Measurements from ENCODE around the gene ST6GAL1.
"Not testable (repeated sequence)": the region's sequence is repeated elsewhere in the genome, so short reads cannot be mapped to it uniquely, and the experiment has no call there.

Gene ST6GAL1, protein sequence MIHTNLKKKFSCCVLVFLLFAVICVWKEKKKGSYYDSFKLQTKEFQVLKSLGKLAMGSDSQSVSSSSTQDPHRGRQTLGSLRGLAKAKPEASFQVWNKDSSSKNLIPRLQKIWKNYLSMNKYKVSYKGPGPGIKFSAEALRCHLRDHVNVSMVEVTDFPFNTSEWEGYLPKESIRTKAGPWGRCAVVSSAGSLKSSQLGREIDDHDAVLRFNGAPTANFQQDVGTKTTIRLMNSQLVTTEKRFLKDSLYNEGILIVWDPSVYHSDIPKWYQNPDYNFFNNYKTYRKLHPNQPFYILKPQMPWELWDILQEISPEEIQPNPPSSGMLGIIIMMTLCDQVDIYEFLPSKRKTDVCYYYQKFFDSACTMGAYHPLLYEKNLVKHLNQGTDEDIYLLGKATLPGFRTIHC

DNA sequence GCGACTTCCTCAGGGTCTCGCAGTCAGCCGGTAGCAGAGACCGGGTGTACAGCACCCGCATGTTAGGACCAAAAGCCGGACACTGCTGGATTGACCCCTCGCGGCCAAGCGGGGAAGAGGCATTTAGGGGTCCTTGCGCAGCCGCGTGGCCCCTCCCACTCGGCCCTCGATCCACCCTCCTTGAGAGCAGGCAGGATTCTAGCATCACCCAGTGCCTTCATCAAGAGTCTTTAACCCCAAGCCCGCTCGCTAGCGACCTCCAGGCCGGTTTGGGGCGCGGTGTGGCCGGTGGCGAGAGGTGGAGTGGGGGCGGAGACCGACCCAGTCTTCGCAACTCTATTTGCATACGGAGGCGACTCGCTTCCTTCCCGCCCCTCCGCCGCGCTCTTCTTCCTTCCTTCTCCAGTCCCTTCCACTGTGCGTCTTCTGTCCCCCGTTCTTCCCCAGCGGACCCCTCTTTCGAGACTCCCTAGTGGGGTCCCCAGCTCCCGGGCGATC, at the start of gene ST6GAL1:
TSS of gene ST6GAL1 (plus strand) at position 384 of the 498 bp plus-strand sequence. CDS start 112,178 bp downstream, outside the sequence.
- Histone ChIP-seq H3K9me3 (ENCODE audit: control insufficient read depth in 1 of 2, low read length in 2 of 2) (no peaks in the 10 kb centered on the region), H3K4me1 (ENCODE audit: control insufficient read depth in 1 of 2, insufficient read depth in 2 of 2, low read length in 2 of 2) (peaks cover 5 to 30% of the 10 kb centered on the region in 2 donors), H3K27me3 (ENCODE audit: low read depth, low read length) (no peaks in the 10 kb centered on the region), H3K27ac (ENCODE audit: low read length) (peak within 1 kb of the TSS; percentile 62), H3K36me3 (ENCODE audit: control insufficient read depth in 1 of 2, insufficient read depth in 2 of 2, low read length in 2 of 2) (no peaks in the 10 kb centered on the region), H3K4me3 (ENCODE audit: low read depth in 1 of 2, low read length in 2 of 2) (peak within 1 kb of the TSS; percentile 73 to 96)

DNA sequence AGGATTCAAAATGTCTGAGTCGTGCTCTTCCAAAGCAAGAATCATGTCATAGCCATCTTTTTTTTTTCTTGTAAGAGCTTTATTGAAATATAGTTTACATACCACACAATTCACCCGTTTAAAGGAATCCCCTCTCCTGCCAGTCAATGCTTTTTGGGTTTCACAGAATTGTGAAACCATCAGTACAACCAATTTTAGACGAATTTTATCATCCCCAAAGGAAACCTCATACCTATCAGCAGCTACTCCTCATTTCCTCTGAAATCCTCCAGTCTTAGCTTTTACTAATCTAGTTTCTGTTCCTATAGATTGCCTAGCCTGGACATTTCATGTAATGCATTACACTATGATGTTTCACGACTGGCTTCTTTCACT, 48.2 kb upstream of the ST6GAL1 start:
- Histone ChIP-seq H3K27me3 (ENCODE audit: low read depth, low read length) (no peaks in the 10 kb centered on the region), H3K4me1 (ENCODE audit: control insufficient read depth in 1 of 2, insufficient read depth in 2 of 2, low read length in 2 of 2) (no peaks in the 10 kb centered on the region), H3K36me3 (ENCODE audit: control insufficient read depth in 1 of 2, insufficient read depth in 2 of 2, low read length in 2 of 2) (no peaks in the 10 kb centered on the region), H3K9me3 (ENCODE audit: control insufficient read depth in 1 of 2, low read length in 2 of 2) (no peaks in the 10 kb centered on the region), H3K4me3 (ENCODE audit: low read depth in 1 of 2, low read length in 2 of 2) (no peak overlapping the region), H3K27ac (ENCODE audit: low read length) (no peak overlapping the region)

DNA sequence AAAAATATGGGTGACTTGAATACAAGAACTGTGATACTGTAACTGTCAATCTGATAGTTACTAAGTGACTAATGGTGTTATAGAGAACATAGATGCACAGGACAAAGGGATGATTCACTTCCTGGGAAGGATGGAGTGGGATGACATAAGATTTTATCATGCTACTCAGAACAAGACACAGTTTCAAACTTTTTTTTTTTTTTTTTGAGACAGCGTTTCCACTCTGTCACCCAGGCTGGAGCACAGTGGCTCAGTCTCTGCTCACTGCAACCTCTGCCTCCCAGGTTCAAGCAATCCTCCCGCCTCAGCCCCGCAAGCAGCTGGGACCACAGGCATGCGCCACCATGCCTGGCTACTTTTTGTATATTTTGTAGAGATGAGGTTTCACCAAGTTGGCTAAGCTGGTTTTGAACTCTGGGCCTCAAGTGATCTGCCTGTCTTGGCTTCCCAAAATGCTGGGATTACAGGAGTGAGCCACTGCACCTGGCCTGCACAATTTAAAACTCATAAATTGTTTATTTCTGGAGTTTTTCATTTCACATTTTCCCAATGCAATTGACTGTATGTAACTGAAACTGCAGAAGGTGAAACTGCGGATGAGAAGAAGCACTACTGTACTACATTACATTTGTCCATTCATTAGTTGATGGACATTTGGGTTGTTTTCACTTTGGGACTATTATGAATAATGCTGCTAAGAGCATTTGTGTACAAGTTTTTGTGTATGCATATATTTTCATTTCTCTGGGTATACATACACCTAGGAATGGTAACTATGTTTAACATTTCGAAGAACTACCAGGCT, 47.2 kb upstream of the ST6GAL1 start:
- no peaks in the 10 kb centered on the region for H3K36me3 ChIP-seq (ENCODE audit: control insufficient read depth in 1 of 2, insufficient read depth in 2 of 2, low read length in 2 of 2)
- no peak overlapping the region for H3K4me3 ChIP-seq (ENCODE audit: low read depth in 1 of 2, low read length in 2 of 2)
- H3K27ac ChIP-seq (ENCODE audit: low read length) = no peak overlapping the region
- no peaks in the 10 kb centered on the region for H3K4me1 ChIP-seq (ENCODE audit: control insufficient read depth in 1 of 2, insufficient read depth in 2 of 2, low read length in 2 of 2)
- no peaks in the 10 kb centered on the region for H3K9me3 ChIP-seq (ENCODE audit: control insufficient read depth in 1 of 2, low read length in 2 of 2)
- H3K27me3 ChIP-seq (ENCODE audit: low read depth, low read length) = no peaks in the 10 kb centered on the region

DNA sequence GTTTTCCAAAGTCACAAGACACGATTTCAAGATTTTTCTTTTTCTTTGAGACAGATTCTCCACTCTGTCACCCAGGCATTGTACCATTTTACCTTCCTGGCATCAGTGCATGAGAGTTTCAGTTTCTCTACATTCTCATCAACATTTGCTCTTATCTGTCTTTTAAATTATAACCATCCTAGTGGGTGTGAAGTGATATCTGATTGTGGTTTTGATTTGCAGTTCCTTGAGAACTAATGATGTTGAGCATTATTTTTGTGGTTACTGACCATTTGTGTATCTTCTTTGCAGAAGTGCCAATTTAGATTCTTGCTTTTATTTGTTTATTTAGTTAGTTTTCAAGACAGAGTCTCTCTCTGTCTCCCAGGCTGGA, 46.7 kb upstream of the ST6GAL1 start:
- no peaks in the 10 kb centered on the region for H3K4me1 ChIP-seq (ENCODE audit: control insufficient read depth in 1 of 2, insufficient read depth in 2 of 2, low read length in 2 of 2)
- no peaks in the 10 kb centered on the region for H3K9me3 ChIP-seq (ENCODE audit: control insufficient read depth in 1 of 2, low read length in 2 of 2)
- no peaks in the 10 kb centered on the region for H3K36me3 ChIP-seq (ENCODE audit: control insufficient read depth in 1 of 2, insufficient read depth in 2 of 2, low read length in 2 of 2)
- no peaks in the 10 kb centered on the region for H3K27me3 ChIP-seq (ENCODE audit: low read depth, low read length)
- H3K4me3 ChIP-seq (ENCODE audit: low read depth in 1 of 2, low read length in 2 of 2) = no peak overlapping the region
- H3K27ac ChIP-seq (ENCODE audit: low read length) = no peak overlapping the region

GRCh38 chr3:186884868-186885267, 45.5 kb upstream of the ST6GAL1 start:
- H3K4me1 ChIP-seq (ENCODE audit: control insufficient read depth in 1 of 2, insufficient read depth in 2 of 2, low read length in 2 of 2); H3K9me3 ChIP-seq (ENCODE audit: control insufficient read depth in 1 of 2, low read length in 2 of 2); H3K27me3 ChIP-seq (ENCODE audit: low read depth, low read length): not testable (repeated sequence)

DNA sequence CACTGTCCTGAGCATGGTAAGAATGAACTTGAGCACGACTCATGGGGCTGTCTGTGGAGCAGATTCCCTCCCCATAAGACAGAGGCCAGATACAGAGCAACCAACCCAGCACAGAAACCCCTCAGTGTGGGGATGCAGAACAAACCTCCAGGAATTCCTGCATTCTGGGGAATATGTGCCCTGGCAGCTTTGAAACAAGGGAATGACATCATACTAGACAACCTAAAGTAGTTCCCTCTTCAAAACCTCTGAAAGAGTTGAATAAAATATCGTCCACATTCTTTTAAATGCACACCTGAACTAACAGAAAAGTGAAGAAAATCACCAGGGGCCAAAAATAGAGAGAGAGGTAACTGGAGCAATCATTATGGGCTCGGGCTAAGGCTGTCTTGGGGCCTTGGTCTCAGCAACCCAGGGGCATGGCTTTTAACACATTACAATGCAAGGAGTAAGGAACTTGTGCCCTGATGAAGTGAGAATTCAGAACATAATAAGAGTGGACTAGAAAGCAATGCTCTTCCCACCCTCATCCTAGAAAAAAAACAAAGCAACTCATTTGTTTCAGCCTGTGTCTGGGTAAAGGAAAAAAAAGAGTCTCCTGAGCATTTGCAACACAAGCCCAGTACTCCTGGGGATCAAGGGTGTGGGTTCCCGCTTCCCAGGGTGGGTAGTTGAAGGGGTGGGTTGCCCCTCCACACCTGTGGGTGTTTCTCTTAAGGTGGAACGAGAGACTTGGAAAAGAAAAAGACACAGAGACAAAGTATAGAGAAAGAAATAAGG, 43.9 kb upstream of the ST6GAL1 start:
- Histone ChIP-seq H3K4me1 (ENCODE audit: control insufficient read depth in 1 of 2, insufficient read depth in 2 of 2, low read length in 2 of 2) (no peaks in the 10 kb centered on the region), H3K27ac (ENCODE audit: low read length) (no peak overlapping the region), H3K9me3 (ENCODE audit: control insufficient read depth in 1 of 2, low read length in 2 of 2) (no peaks in the 10 kb centered on the region)

More at GRCh38 chr3:186884868-186885267, 45.5 kb upstream of the ST6GAL1 start:
- H3K27ac ChIP-seq (ENCODE audit: low read length); H3K4me3 ChIP-seq (ENCODE audit: low read depth in 1 of 2, low read length in 2 of 2); H3K36me3 ChIP-seq (ENCODE audit: control insufficient read depth in 1 of 2, insufficient read depth in 2 of 2, low read length in 2 of 2): not testable (repeated sequence)

DNA sequence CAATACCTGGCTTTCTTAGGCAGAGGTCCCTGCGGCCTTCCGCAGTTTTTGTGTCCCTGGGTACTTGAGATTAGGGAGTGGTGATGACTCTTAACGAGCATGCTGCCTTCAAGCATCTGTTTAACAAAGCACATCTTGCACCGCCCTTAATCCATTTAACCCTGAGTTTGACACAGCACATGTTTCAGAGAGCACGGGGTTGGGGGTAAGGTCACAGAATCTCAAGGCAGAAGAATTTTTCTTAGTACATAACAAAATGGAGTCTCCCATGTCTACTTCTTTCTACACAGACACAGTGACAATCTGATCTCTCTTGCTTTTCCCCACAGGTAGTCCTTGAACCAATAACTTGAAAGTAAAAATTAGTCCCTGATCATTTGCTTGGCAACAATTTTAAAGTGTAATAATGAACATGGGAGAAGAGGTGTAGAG, 42.8 kb upstream of the ST6GAL1 start:
- H3K27ac ChIP-seq (ENCODE audit: low read length); H3K4me1 ChIP-seq (ENCODE audit: control insufficient read depth in 1 of 2, insufficient read depth in 2 of 2, low read length in 2 of 2); H3K9me3 ChIP-seq (ENCODE audit: control insufficient read depth in 1 of 2, low read length in 2 of 2); H3K4me3 ChIP-seq (ENCODE audit: low read depth in 1 of 2, low read length in 2 of 2); H3K36me3 ChIP-seq (ENCODE audit: control insufficient read depth in 1 of 2, insufficient read depth in 2 of 2, low read length in 2 of 2); H3K27me3 ChIP-seq (ENCODE audit: low read depth, low read length): not testable (repeated sequence)

More for the DNA sequence above, 43.9 kb upstream of the ST6GAL1 start:
- Histone ChIP-seq H3K36me3 (ENCODE audit: control insufficient read depth in 1 of 2, insufficient read depth in 2 of 2, low read length in 2 of 2) (no peaks in the 10 kb centered on the region), H3K27me3 (ENCODE audit: low read depth, low read length) (no peaks in the 10 kb centered on the region), H3K4me3 (ENCODE audit: low read depth in 1 of 2, low read length in 2 of 2) (no peak overlapping the region)

DNA sequence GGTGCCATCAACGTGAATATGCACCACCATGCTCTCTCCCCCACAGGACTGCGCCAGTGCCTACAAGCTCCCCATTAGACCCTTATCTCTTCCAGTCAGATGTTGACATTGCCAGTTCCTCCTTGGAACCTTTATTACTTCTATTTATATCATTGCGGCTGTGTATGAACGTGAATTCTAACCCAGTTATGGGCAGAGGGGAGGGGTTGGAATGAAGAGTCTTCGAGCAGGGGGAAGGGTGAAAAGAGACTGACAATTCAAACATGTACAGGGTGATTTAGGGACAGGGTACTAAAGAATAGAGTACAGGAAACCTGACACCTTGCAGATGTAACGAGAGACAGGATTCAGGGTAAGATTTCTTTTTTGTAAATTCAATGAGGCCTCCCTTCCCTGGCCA, 41.8 kb upstream of the ST6GAL1 start:
- no peaks in the 10 kb centered on the region for H3K27me3 ChIP-seq (ENCODE audit: low read depth, low read length)
- H3K27ac ChIP-seq (ENCODE audit: low read length) = no peak overlapping the region
- no peaks in the 10 kb centered on the region for H3K9me3 ChIP-seq (ENCODE audit: control insufficient read depth in 1 of 2, low read length in 2 of 2)
- H3K4me3 ChIP-seq (ENCODE audit: low read depth in 1 of 2, low read length in 2 of 2) = no peak overlapping the region
- no peaks in the 10 kb centered on the region for H3K4me1 ChIP-seq (ENCODE audit: control insufficient read depth in 1 of 2, insufficient read depth in 2 of 2, low read length in 2 of 2)
- no peaks in the 10 kb centered on the region for H3K36me3 ChIP-seq (ENCODE audit: control insufficient read depth in 1 of 2, insufficient read depth in 2 of 2, low read length in 2 of 2)

DNA sequence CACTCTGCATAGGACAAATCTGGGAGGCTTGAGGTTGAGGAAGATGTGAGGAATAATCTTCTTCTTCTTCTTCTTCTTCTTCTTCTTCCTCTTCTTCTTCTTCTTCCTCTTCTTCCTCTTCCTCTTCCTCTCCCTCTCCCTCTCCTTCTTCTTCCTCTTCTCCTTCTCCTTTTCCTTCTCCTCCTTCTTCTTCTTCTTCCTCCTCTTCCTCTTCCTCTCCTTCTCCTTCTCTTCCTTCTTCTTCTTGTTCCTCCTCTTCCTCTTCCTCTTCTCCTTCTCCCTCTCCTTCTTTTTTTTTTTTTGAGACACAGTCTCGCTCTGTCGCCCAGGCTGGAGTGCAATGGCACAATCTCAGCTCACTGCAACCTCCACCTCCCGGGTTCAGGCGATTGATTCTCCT, 40.6 kb upstream of the ST6GAL1 start:
- not testable (repeated sequence) for H3K4me3 ChIP-seq (ENCODE audit: low read depth in 1 of 2, low read length in 2 of 2); H3K4me1 ChIP-seq (ENCODE audit: control insufficient read depth in 1 of 2, insufficient read depth in 2 of 2, low read length in 2 of 2); H3K9me3 ChIP-seq (ENCODE audit: control insufficient read depth in 1 of 2, low read length in 2 of 2); H3K27ac ChIP-seq (ENCODE audit: low read length); H3K27me3 ChIP-seq (ENCODE audit: low read depth, low read length); H3K36me3 ChIP-seq (ENCODE audit: control insufficient read depth in 1 of 2, insufficient read depth in 2 of 2, low read length in 2 of 2)

DNA sequence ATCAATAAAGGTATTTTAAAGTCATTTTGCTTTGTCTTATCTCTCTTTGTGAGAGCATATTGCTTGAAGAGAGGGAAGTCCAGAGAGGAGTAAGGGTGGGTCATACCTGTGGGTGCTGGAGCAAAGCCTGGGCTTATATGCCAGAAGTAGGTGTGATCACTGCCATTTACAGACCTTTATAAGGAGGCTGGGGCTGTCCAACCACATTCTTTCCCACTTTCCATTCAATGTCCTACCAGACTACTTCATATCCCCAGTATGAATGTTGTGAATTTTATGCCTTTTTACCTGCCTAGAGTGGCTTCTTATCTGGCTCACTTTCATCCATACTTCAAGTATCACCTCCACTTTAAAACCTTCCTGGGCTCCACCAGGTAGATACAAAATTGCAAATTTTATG, 39.4 kb upstream of the ST6GAL1 start:
- no peaks in the 10 kb centered on the region for H3K36me3 ChIP-seq (ENCODE audit: control insufficient read depth in 1 of 2, insufficient read depth in 2 of 2, low read length in 2 of 2)
- H3K9me3 ChIP-seq (ENCODE audit: control insufficient read depth in 1 of 2, low read length in 2 of 2) = no peaks in the 10 kb centered on the region
- H3K27me3 ChIP-seq (ENCODE audit: low read depth, low read length) = no peaks in the 10 kb centered on the region
- H3K4me3 ChIP-seq (ENCODE audit: low read depth in 1 of 2, low read length in 2 of 2) = no peak overlapping the region
- no peaks in the 10 kb centered on the region for H3K4me1 ChIP-seq (ENCODE audit: control insufficient read depth in 1 of 2, insufficient read depth in 2 of 2, low read length in 2 of 2)
- H3K27ac ChIP-seq (ENCODE audit: low read length) = no peak overlapping the region

DNA sequence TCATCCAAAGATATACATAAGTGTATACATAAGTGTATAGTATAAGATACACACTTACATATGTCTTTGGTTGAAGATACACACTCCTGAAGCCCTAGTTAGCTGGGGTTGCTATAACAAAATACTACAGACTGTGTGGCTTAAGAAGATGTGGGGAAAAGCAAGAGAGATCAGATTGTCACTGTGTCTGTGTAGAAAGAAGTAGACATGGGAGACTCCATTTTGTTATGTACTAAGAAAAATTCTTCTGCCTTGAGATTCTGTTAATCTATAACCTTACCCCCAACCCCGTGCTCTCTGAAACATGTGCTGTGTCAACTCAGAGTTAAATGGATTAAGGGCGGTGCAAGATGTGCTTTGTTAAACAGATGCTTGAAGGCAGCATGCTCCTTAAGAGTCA, 37.3 kb upstream of the ST6GAL1 start:
- not testable (repeated sequence) for H3K9me3 ChIP-seq (ENCODE audit: control insufficient read depth in 1 of 2, low read length in 2 of 2); H3K4me3 ChIP-seq (ENCODE audit: low read depth in 1 of 2, low read length in 2 of 2); H3K27me3 ChIP-seq (ENCODE audit: low read depth, low read length); H3K4me1 ChIP-seq (ENCODE audit: control insufficient read depth in 1 of 2, insufficient read depth in 2 of 2, low read length in 2 of 2); H3K27ac ChIP-seq (ENCODE audit: low read length); H3K36me3 ChIP-seq (ENCODE audit: control insufficient read depth in 1 of 2, insufficient read depth in 2 of 2, low read length in 2 of 2)

Data from muscle layer of duodenum (tissue), 2 donors.